PC-9 (cell line): ENCODE results near the gene TMA7.

ENCODE experiments used
- CTCF ChIP-seq: fragments of 200-600 bp; sonication (generic); conservative IDR thresholded peaks from 2 replicates; pipeline ENCODE4 v1.6.1; 2017; ENCODE audit warnings: mixed run types, antibody characterized with exemption, mild to moderate bottlenecking, moderate library complexity
- EZH2 ChIP-seq: fragments of 200-600 bp; sonication (generic); IDR thresholded peaks from 2 replicates; pipeline ENCODE4 v1.8.0; 2017; ENCODE audit warnings: antibody characterized with exemption, low read depth

- TF ChIP-seq CTCF = no peak
- TF ChIP-seq EZH2 = no peak
Measured at GRCh38 chr3:48395714-48396113, 44.3 kb upstream of the TMA7 start.
